HG03442 (cell line): ENCODE results near the gene SALL4.
"Not testable (repeated sequence)": the region's sequence is repeated elsewhere in the genome, so short reads cannot be mapped to it uniquely, and the experiment has no call there.

Experiments used
- ATAC-seq: cut with Tn5 transposase; IDR thresholded peaks from one replicate; pipeline ENCODE4 v1.9.1; 2021; ENCODE audit warnings: mild to moderate bottlenecking, moderate library complexity; ENCODE audit not compliant: unreplicated experiment

Gene SALL4

GRCh38 chr20:51767867-51768758 lies 34.2 kb downstream of the SALL4 start, which contains the start of gene ATP9A:
TSS of gene ATP9A (minus strand) at chr20:51768390. CDS start at chr20:51768369, 21 bp downstream.
- no peak for ATAC-seq

DNA sequence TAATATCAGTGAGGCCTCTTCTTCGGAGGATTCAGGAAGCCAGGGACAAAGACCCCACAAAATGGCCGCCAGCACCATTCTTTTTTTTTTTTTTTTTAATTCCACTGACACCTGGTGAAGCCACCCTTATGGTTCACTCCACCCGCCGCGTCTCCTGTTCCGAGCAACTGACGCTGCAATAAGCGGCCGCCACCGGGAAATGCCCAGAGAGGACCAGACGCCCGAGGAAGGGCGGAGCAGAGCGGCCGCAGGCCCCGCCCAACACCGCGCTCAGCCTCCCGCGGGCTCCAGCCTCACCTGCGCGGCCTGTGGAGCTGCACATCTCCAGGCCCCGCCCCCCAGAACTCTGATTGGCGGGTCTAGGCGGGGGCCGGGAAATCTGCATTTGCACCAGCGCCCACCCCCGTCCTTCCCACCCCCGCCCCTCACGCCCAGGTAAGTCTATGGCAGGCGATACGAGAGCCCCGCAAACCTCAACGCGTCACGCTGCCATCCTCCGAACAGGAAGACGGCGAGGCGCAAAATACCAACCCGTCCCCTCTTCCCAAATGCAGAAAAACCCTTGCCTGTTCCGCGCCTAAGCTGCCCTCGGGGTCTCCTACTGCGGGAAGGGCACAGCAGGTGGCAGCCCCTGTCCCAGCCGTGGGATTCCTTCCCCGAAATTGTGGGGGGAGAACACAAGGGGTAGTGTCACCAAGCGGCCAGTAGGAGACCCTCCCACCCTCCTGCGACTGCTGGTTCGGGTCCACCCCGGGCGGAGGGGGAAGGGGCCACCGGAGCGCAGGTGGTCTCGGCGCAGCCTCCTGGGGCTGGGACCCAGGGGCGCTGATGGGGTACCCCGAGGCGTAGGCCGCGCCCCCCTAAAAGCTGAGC lies 35.1 kb downstream of the SALL4 start:
- ATAC-seq: no peak

DNA sequence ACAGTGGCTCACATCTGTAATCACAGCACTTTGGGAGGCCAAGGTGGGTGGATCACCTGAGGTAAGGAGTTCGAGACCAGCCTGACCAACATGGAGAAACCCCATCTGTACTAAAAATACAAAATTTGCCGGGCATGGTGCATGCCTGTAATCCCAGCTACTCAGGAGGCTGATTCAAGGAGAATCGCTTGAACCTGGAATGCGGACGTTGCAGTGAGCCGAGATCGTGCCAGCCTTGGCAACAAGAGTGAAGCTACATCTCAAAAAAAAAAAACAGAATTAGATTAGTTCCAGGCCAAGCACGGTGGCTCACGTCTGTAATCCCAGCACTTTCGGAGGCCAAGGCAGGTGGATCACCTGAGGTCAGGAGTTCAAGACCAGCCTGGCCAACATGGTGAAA lies 36.9 kb downstream of the SALL4 start:
- ATAC-seq: not testable (repeated sequence)

DNA sequence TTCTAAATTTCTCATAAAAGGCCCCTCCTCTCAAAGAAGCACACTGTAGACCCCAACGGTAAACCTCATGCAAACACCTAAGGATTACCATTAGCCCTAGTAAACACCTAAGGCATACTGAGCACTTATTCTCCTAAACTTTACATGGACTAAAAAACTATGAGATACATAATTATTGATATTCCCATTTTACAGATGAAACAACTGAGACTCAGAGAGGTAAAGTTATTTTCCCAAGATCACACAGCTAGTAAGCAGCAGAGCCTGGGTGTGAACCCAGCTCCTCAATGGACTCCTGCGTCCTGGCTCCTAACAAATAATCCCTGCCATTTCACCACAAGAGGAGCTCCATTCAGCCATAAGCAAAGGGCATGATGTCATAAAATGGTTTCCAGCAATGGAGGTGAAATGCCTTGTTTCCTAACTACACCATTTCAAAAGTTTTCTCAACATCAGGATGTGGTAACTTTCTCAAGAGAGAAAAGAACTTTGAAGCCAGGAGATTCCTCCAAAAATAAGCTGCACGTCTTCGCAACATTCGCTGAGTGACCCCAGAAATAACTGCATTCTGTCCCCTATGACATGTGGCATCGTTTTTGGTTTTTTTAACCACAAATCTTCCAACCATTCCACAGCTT lies 38.2 kb downstream of the SALL4 start:
- ATAC-seq: no peak

GRCh38 chr20:51760905-51761546 lies 41.3 kb downstream of the SALL4 start:
- ATAC-seq: no peak

- ATAC-seq: no peak
Measured at GRCh38 chr20:51759769-51760510, 42.4 kb downstream of the SALL4 start.

GRCh38 chr20:51758978-51759544 lies 43.3 kb downstream of the SALL4 start:
- no peak for ATAC-seq

DNA sequence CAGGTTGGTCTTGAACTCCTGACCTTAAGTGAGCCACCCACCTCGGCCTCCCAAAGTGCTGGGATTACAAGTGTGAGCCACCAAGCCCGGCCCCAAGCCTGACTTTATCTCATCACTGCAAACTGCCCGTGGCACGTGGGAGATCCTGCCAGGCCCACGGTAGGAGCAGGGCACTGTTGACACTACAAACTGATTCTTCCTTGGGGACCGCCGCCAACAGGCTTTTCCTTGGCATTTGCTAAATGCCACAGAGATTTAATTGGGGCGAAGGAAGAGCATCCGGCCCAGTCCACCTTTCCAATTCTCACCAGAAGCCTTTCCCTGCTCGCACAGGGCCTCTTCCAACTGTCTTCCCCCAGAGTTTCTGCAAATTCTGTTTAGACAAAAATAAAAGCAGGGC lies 45.1 kb downstream of the SALL4 start:
- no peak for ATAC-seq

GRCh38 chr20:51756653-51757052 lies 45.7 kb downstream of the SALL4 start:
- peak; percentile 46 for ATAC-seq

GRCh38 chr20:51753220-51753619 lies 49.1 kb downstream of the SALL4 start:
- ATAC-seq: not testable (repeated sequence)

GRCh38 chr20:51752343-51752951 lies 49.9 kb downstream of the SALL4 start:
- ATAC-seq: no peak

DNA sequence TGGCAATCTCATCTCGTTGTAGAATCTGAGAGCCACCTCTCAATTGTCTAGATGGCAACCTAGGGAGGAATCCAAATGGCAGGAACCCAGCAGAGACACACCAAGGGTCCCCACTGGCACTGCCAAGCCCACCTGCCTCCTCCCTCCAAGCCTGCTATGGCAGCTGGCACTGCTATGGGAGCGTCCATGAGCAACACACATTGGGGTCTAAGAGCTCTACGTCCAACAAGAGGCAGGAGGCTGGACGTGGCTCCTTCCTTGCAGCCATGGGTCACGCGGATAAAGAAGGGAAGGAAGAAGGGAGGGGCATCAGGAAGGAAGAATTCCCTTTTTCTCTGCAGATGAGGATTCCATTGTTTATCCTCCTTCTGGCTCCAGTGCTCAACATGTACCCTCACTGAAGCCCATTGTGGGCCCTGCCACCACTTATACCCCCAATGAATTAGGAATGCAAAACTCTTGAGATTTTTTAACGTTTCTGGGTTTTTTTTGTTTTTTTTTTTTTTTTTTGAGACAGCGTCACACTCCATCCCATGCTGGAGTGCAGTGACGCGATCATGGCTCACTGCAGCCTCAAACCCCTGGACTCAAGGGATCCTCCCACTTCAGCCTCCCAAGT lies 51.4 kb downstream of the SALL4 start:
- peak; percentile 6 for ATAC-seq

DNA sequence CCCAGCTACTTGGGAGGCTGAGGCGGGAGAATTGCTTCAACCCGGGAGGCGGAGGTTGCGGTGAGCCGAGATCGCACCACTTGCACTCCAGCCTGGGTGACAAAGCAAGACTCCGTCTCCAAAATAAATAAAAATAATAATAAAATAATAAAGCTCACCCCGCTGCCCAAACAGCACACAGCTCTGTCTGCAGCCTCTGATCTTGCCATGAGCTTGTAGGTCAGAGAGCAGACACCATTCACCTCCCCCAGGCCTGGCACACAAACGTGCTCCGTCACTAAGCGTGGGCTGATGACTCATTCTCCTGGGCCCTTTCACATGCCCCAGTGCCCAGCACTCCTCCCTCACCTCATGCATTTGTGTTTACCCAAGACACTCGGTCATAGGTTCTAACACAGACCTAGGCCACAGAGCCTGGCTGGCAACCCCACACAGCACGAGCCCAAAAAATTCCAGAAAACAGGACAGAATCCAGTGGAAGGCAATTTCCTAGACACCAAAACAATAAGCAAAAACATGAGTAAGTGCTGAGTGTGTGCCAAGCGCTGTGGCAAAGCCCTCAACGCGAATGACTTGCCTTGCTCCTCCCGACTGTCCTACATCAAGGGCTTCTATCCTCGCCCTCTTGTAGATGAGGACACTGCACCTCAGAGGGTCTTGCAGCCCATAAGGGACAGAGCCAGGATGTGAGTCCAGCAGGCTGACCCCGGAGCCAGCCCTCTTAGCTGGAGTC lies 52.1 kb downstream of the SALL4 start:
- ATAC-seq: peak; percentile 76

- ATAC-seq: no peak
Measured at GRCh38 chr20:51749674-51750036, 52.7 kb downstream of the SALL4 start.

- ATAC-seq: no peak
Measured at GRCh38 chr20:51747182-51747911, 55.0 kb downstream of the SALL4 start.

DNA sequence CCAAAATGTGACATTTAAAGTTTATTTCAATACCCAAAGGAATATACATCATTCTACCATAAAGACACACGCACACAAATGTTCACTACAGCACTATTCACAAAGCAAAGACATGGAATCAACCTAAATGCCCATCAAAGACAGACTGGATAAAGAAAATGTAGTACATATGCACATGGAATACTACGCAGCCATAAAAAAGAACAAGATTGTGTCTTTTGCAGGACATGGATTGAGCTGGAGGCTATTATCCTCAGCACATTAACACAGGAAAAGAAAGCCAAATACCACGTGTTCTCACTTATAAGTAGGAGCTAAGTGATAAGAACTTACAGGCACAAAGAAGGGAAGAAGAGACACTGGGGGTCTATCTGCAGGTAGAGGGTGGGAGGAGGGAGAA lies 56.5 kb downstream of the SALL4 start:
- ATAC-seq: no peak

- ATAC-seq: no peak
Measured at GRCh38 chr20:51740838-51741237, 61.5 kb downstream of the SALL4 start.

GRCh38 chr20:51740308-51740707 lies 62.0 kb downstream of the SALL4 start:
- not testable (repeated sequence) for ATAC-seq
